ENCODE measurements around the gene TM4SF5. TPM values are rescaled to one million over a fixed set of nuclear protein-coding genes. Genes with fewer than 3 reads are reported as not detected.

The TM4SF5 gene
- polyA plus RNA-seq, 1 donor from 2014 or later, result not detected

GRCh38 chr17:4764595-4764994, 7.1 kb upstream of the TM4SF5 start:
- H3K27ac ChIP-seq (ENCODE audit: low read length), result no peak overlapping the region
- TF ChIP-seq TAF1 (IDR thresholded peaks at IDR 0.05; ENCODE audit: low read depth), result no peak
- TF ChIP-seq CTCF (IDR thresholded peaks at IDR 0.05; ENCODE audit: poor library complexity, severe bottlenecking), result no peak
- no peak overlapping the region for H3K9ac ChIP-seq (ENCODE audit: low read length)
- no peaks in the 10 kb centered on the region for H3K36me3 ChIP-seq (ENCODE audit: insufficient read depth, low read length)
- H3K4me2 ChIP-seq (ENCODE audit: low read length), result no peak overlapping the region
- no peaks in the 10 kb centered on the region for H3K9me2 ChIP-seq (ENCODE audit: insufficient read depth, low read length)
- no peak overlapping the region for H3K4me3 ChIP-seq (ENCODE audit: low read length)
- no peaks in the 10 kb centered on the region for H3K79me2 ChIP-seq (replicated peaks; ENCODE audit: insufficient read depth, low read length)
- H4K20me1 ChIP-seq (ENCODE audit: insufficient read depth), result no peaks in the 10 kb centered on the region
- H3K9me3 ChIP-seq (ENCODE audit: low read length), result no peaks in the 10 kb centered on the region
- H2AFZ ChIP-seq (ENCODE audit: low read depth, low read length), result no peak overlapping the region
- no peaks in the 10 kb centered on the region for H3K27me3 ChIP-seq (ENCODE audit: insufficient read depth, low read depth, low read length)
- no peaks in the 10 kb centered on the region for H3F3A ChIP-seq (ENCODE audit: insufficient read depth, low read length, poor library complexity, severe bottlenecking)

- no peaks in the 10 kb centered on the region for H3K9me3 ChIP-seq (ENCODE audit: low read length)
- H3K36me3 ChIP-seq (ENCODE audit: insufficient read depth, low read length), result no peaks in the 10 kb centered on the region
- no peaks in the 10 kb centered on the region for H3K9me2 ChIP-seq (ENCODE audit: insufficient read depth, low read length)
- H3F3A ChIP-seq (ENCODE audit: insufficient read depth, low read length, poor library complexity, severe bottlenecking), result no peaks in the 10 kb centered on the region
- no peak overlapping the region for H2AFZ ChIP-seq (ENCODE audit: low read depth, low read length)
- no peaks in the 10 kb centered on the region for H3K27me3 ChIP-seq (ENCODE audit: insufficient read depth, low read depth, low read length)
- H3K4me3 ChIP-seq (ENCODE audit: low read length), result no peak overlapping the region
- H3K27ac ChIP-seq (ENCODE audit: low read length), result no peak overlapping the region
- H4K20me1 ChIP-seq (ENCODE audit: insufficient read depth), result no peaks in the 10 kb centered on the region
- TF ChIP-seq EZH2 (IDR thresholded peaks at IDR 0.05; ENCODE audit: borderline replicate concordance, insufficient read depth, low read length, poor library complexity, severe bottlenecking) (no peak), POLR2AphosphoS5 (IDR thresholded peaks at IDR 0.05) (no peak), EP300 (conservative IDR thresholded peaks at IDR 0.05; ENCODE audit: poor library complexity, severe bottlenecking) (no peak), TAF1 (IDR thresholded peaks at IDR 0.05; ENCODE audit: low read depth) (no peak), MXI1 (conservative IDR thresholded peaks at IDR 0.05; ENCODE audit: poor library complexity, severe bottlenecking) (no peak), RAD21 (conservative IDR thresholded peaks at IDR 0.05) (no peak), SMC3 (conservative IDR thresholded peaks at IDR 0.05; ENCODE audit: poor library complexity) (no peak), REST (IDR thresholded peaks at IDR 0.05; ENCODE audit: borderline replicate concordance) (no peak), CTCF (IDR thresholded peaks at IDR 0.05; ENCODE audit: poor library complexity, severe bottlenecking) (no peak)
- H3K4me2 ChIP-seq (ENCODE audit: low read length), result no peak overlapping the region
- no peaks in the 10 kb centered on the region for H3K79me2 ChIP-seq (replicated peaks; ENCODE audit: insufficient read depth, low read length)
- no peak overlapping the region for H3K9ac ChIP-seq (ENCODE audit: low read length)
Observed at GRCh38 chr17:4766201-4766600, 5.5 kb upstream of the TM4SF5 start.
